Coronary artery (tissue), 2 donors: Measurements from ENCODE around the gene ATF4.

Experiments used
- DNase-seq: peaks from one replicate; pipeline ENCODE4 v3.0.0-alpha.2; 2017; ENCODE audit warnings: low spot score
- H3K27ac ChIP-seq, 2 donors: fragments of 200-600 bp; sonication (generic); one replicate each; pipeline ENCODE4 v1.5.1; 2016 to 2019
- H3K4me3 ChIP-seq: fragments of 200-600 bp; sonication (generic); 2 replicates; pipeline ENCODE4 v1.5.1; 2016; ENCODE audit warnings: mild to moderate bottlenecking, moderate library complexity
- CTCF ChIP-seq: fragments of 200-600 bp; sonication (generic); IDR thresholded peaks from one replicate; pipeline ENCODE4 v1.5.1; 2019; ENCODE audit warnings: antibody characterized with exemption

Gene ATF4

DNA sequence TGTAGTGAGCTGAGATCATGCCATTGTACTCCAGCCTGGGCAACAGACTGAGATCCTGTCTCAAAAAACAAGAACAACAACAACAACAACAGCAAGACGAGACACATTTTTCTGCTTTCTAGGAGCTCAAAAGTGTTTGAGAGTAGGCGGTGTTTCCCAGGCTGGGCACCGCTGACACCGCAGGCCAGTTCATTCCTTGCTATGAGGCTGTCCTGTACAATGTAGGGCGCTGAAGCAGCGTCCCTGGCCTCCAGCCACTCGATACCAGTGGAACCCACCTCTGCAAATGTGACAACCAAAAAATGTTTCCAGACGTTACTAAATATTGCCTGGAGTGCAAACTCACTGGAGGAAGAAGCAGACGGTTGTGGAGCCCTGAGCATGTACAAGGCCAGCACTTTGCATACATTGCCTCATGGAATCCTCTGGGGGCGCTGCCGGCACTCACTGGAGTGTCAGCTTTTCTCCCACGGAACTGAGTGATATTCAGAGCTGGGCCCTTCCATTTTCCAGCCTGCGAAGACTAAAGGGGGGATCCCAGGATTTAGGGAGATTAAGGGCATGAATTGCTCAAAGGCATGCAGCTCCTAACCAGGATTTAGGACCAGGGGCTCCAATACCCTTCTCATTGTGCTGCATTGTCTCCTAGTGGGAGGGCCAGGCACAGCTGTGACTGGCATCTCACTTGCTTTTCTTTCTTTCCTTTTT lies 24.1 kb upstream of the ATF4 start:
- no peak overlapping the region for H3K4me3 ChIP-seq
- no peak for DNase-seq
- H3K27ac ChIP-seq: peak overlapping the region in 1 of 2 donors; percentile 23
- TF ChIP-seq CTCF: peak; percentile 61

DNA sequence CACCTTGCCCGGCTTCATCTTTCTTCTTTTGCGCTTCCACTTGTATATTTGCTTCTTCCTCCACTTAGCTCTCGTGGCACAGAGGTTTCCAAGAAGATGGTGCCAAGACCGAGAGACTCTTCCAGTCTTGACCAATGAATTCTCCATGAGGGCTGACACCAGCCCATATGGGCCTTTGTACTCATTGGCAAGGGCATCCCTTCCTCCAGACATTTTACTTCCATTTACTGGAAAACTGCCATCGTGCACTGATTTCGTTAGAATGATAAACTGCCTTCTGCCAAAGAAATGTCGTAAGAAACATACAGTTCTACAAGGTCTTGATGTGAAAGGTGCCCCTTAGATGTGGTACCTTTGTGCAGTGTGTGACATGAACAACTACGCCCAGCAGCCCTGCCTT lies 22.9 kb upstream of the ATF4 start:
- Histone ChIP-seq H3K27ac (no peak overlapping the region), H3K4me3 (no peak overlapping the region)
- DNase-seq: no peak
- no peak for TF ChIP-seq CTCF

DNA sequence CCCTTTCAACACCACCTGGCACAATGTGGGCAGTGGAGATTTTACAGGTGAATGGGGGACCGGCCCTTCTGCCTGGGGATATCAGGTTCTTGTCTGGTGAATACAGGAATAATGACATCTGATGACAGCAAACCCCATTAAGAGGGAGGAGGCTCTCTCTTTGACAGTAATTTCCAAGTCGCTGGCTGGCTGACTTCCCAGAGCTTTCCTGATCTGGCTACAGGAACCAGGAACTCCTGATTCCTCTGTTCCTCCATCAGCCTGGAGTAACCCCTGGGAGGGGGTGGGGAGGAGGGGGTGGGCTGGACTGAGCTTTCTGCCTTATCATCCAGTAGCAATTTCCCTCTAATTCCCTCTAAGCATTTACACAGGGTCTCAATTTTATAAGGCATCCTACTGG lies 22.0 kb upstream of the ATF4 start:
- no peak for TF ChIP-seq CTCF
- H3K4me3 ChIP-seq: no peak overlapping the region
- peak overlapping the region in 1 of 2 donors; percentile 47 for H3K27ac ChIP-seq
- DNase-seq: no peak

GRCh38 chr22:39498802-39499201 lies 21.6 kb upstream of the ATF4 start:
- no peak overlapping the region for H3K27ac ChIP-seq
- TF ChIP-seq CTCF: no peak
- DNase-seq: no peak
- H3K4me3 ChIP-seq: no peak overlapping the region

DNA sequence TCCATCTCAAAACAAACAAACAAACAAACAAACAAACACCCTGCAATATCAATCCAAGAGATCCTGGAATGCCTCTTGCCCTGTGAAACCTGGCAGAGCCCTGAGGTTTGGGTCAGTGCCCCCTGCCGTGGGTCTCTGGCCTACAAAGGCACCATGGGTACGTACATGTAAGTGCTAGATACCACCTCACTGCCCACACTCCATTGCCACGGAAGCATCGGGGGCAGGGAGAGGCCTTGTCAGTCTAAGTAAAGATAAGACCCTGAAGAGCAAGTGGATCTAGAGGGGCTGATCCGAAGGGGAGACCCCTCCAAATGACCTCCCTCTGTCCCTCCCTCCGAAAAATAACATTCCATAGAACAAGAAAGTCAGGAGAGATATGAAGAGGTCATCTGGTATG lies 20.3 kb upstream of the ATF4 start:
- no peak for TF ChIP-seq CTCF
- no peak for DNase-seq
- Histone ChIP-seq H3K4me3 (no peak overlapping the region), H3K27ac (no peak overlapping the region)

- Histone ChIP-seq H3K27ac (peak overlapping the region; percentile 71 to 93), H3K4me3 (peak overlapping the region; percentile 99)
- DNase-seq: no peak
- no peak for TF ChIP-seq CTCF
Measured at GRCh38 chr22:39501644-39502108, 18.7 kb upstream of the ATF4 start.

- no peak for TF ChIP-seq CTCF
- Histone ChIP-seq H3K27ac (peak within 1 kb of the TSS; percentile 71 to 93), H3K4me3 (peak within 1 kb of the TSS; percentile 99)
- peak; percentile 99 for DNase-seq
Measured at GRCh38 chr22:39502109-39502788, 18.1 kb upstream of the ATF4 start, which contains the start of gene MIEF1. Gene MIEF1, plus strand, starts transcription at chr22:39502290. Its CDS starts 9,005 bp downstream, at chr22:39511295.
